CD4-positive, alpha-beta T cell treated with Interleukin-10 for 1 hour (primary cell): Measurements from ENCODE around the gene GATAD2A.

Source experiments
- DNase-seq: peaks from one replicate; pipeline ENCODE4 v3.0.0-alpha.2; 2020

Gene GATAD2A

DNA sequence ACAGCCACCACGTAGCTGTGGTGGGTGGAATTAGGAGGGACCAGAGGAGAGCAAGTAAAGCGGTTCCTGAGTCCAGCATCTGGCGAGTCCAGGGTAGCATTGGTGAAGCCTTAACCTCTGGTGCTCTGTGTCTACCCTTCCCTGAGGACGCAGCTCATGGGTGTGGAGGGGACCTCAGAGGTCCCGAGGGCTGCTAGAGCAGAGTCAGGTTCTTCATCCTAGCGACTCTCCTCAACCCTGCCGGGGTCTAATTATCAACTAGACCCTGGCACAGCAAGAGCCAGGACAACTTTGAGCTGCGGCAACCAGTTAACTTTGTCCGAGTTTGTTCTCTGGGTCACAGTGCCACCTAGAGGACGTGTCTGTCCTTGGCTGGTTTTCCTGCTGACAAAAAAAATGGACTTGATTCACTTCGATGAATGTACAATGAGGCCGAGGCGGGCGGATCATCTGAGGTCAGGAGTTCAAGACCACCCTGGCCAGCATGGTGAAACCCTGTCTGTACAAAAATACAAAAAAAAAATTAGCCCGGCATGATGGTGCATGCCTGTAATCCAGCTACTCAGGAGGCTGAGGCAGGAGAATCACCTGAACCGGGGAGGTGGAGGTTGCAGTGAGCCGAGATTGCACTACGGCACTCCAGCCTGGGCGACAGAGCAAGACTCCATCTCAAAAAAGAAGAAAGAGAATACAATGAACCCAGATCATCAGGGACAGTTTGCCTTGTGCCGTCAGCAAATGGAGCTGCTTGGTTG is 84.9 kb downstream of the GATAD2A start:
- peak; percentile 89 for DNase-seq

DNA sequence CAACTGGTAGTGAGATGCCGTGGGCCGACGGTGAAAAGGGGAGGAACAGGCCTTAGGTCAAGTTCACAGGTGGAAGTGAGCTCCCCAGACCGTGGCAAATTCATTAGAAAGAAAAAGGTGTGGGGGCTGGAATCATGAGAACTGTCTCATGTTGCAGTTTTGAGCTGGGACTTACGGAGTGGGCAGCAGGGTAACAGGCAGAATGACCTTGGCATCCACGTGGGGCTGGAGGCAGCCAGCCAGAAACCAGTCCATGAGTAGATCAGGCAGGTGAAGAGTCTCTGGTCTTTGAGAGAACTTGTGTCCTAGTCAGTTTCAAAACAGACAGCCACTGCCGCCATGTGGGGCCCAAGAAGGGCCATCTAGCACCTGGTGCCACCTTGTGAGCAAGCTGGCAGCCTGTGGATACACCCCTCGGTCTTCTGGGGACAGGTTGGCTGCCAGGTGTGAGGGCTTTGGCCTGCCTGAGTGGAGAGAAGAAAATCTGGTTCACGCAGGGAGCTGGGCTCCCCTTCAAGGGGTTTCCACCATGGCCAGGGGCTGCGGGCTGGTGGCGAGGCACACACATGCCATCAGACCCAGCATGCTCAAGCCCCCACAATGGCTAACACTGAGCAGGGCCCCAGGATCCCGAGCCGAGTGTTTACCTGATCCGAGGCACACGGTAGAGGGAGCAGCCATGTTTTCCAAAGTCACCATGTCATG is 86.0 kb downstream of the GATAD2A start:
- no peak for DNase-seq

DNA sequence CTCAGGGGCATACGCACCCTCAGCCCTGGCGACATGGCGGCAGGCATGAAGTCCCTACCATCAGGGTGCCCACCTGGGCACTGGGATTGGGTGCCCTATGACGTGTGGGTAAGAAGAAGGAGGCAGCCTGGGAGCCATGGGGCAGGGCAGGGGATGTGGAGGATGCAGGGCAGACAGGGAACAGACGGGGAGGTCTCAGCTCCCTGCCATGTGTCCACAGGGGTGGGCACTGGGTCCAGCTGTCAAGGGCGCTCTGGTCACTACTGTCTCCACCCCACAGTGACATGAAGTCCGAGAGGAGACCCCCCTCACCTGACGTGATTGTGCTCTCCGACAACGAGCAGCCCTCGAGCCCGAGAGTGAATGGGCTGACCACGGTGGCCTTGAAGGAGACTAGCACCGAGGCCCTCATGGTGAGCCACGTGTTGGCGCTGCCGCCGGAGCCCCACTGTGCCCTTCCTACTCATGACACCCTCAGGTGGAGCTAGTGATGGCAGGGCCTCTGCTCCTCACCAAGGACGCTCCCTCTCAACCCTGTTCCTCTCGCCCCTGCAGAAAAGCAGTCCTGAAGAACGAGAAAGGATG is 86.6 kb downstream of the GATAD2A start:
- no peak for DNase-seq

DNA sequence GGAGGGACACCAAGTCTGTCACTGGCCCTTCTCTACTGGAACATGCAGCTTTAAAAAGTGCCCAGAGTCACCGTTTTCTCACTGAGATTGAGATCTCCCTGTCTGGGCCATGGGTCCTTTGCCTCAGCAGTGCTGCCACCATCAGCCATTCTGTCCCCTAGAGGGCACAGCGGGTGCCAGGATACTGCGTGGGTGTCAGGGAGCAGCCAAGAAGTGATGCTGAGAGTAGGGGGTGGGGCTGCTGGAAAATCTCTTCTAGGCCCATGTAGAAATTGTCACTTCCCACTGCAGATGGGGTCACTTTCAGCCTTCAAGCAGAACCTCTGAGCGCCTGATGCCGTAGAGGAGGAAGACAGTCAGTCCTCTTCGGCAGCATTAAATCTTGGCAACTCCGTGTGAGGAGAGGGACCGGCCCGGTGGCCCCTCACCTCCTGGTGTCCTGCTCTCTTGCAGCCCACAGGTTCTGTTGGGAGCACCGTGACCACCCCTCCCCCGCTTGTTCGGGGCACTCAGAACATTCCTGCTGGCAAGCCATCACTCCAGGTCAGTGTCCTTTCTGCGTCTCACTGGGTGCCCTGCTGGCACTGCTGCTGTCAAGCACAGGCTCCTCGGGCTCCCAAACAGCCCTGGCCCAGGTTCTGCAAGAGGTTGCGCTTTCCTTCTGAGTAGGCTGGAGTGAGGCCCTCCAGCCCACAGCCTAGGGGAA is 88.5 kb downstream of the GATAD2A start:
- no peak for DNase-seq

DNA sequence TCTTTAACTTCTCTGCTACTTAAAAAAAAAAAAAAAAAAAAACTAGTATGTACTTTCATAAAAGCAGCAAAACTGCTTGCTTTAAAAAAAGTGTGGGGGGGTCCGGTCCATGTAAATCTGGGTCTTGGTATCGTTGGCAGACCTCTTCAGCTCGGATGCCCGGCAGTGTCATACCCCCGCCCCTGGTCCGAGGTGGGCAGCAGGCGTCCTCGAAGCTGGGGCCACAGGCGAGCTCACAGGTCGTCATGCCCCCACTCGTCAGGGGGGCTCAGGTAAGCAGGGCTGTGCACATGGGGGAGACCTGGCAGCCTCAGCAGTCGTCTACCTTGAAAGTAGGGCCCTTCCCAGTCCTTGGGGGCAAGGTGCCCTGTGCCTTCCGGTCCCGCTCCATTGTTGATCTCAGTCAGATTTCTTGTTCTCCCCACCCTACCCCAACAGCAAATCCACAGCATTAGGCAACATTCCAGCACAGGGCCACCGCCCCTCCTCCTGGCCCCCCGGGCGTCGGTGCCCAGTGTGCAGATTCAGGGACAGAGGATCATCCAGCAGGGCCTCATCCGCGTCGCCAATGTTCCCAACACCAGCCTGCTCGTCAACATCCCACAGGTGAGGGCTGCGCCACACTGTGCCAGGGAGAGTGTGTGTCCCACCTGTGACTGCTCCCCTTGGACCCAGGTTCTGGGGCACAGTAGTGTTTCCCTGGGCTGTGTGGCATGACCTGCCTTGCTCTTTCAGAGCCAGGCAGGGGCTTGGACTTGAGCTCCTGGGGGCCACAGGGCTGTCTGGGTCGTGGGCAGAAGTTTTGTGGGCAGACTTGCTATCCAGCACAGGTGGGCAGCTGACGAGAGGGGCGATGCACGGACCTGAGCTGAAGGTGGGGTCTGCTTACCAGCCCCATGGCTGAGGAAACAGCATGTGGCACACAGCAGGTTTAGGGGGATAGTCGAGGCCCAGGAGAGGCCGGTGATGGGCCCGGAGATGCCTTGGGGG is 90.4 kb downstream of the GATAD2A start:
- no peak for DNase-seq

DNA sequence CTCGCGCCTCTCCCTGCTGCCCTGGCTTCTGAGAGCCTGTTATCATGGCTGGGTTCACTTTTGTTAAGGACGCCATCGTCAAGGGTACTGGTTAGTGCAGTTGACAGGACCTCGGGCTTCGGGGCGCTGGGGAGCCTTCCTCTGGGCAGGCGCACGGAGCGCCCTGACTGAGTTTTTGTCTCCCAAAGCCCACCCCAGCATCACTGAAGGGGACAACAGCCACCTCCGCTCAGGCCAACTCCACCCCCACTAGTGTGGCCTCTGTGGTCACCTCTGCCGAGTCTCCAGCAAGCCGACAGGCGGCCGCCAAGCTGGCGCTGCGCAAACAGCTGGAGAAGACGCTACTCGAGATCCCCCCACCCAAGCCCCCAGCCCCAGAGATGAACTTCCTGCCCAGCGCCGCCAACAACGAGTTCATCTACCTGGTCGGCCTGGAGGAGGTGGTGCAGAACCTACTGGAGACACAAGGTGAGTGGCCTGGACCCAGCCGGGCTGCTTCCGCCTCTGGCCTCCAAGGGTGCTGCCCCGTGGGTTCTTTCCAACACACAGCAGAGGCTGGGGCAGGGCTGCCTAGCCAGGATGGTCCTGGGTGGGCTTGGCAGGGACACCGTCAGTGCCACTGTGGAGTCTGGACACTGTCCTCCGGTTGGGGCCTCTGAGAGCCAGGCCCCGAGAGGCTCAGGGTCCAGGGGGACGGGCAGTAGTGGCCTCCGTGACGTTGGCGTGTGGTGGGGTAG is 92.9 kb downstream of the GATAD2A start:
- DNase-seq, result no peak

DNA sequence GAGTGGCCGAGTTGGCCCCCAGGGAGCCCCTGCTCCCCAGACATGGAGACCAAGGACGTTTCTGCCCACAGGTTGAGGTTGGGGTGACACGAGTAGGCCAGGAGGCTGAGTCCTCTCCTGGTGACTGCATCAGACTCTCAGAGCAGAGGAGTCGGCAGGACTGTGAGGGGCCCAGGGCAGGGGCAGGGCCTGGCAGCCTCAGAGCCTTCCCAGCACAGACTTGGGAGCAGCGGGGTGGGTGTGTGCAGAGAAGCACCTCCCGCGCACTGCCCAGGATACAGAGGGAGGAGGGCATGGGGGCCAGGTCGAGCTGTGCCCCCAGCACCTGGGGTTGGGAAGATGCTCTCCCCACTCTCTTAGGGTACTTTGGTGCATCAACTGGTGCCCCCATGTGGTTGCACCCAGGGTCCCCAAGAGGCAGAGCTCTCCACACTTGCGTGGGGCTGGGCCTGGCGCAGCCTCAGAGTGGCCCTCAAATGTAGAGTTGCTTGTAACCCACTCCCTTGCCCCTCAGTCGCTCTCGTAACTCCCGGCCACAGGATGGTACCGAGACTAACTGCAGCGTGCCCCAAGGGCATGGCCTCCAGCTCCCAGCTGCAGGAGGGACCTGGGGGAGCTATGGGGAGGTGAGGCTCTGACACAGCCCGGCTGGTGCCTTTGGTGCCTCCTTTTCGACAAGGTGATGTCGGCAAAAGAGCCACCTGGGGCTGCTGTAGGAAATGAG is 94.0 kb downstream of the GATAD2A start:
- no peak for DNase-seq

DNA sequence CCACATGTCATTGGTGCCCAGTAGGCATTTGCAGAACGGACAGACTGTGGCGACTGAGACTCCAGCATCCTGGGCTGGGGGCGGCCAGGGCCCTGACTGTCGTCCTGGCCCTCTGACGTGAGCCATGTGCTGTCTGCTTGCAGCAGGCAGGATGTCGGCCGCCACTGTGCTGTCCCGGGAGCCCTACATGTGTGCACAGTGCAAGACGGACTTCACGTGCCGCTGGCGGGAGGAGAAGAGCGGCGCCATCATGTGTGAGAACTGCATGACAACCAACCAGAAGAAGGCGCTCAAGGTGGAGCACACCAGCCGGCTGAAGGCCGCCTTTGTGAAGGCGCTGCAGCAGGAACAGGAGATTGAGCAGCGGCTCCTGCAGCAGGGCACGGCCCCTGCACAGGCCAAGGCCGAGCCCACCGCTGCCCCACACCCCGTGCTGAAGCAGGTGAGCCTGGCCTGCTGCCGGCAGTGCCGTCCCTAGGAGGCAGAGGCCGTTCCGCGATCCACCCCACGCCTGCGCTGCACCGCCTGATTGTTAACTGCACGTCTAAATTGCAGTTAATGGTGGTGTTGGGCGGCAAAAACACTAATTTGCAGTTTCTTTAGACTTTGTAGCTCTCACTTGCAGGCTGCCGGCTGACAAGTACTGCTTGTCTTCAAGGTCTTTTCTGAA is 95.6 kb downstream of the GATAD2A start:
- no peak for DNase-seq

DNA sequence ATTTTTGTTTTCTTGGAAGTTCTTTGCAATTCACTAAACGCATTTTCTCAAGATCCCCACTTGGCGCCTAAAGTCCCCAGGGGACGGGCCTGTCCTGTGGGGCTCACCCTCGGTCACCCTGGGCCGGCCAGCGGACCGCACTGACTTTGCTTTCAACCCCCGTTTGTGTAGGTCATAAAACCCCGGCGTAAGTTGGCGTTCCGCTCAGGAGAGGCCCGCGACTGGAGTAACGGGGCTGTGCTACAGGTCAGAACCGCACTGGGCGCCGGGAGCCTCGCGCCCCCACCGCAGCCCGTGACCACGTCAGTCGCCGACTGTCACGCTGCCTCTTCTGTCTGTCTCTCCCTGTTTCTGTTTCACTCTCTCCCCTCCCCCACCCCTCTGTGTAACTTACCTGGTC is 96.3 kb downstream of the GATAD2A start:
- no peak for DNase-seq

DNA sequence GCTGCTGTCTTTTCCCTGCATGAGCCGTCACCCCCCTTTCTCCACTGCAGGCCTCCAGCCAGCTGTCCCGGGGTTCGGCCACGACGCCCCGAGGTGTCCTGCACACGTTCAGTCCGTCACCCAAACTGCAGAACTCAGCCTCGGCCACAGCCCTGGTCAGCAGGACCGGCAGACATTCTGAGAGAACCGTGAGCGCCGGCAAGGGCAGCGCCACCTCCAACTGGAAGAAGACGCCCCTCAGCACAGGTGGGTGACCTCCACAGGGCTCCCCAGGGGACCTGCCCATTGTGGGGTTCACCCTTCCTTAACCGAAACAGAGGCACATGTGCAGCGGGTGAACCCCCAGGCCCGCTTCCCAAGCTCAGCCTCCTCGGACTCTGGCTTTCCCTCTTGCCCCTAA is 96.8 kb downstream of the GATAD2A start:
- DNase-seq, result no peak

DNA sequence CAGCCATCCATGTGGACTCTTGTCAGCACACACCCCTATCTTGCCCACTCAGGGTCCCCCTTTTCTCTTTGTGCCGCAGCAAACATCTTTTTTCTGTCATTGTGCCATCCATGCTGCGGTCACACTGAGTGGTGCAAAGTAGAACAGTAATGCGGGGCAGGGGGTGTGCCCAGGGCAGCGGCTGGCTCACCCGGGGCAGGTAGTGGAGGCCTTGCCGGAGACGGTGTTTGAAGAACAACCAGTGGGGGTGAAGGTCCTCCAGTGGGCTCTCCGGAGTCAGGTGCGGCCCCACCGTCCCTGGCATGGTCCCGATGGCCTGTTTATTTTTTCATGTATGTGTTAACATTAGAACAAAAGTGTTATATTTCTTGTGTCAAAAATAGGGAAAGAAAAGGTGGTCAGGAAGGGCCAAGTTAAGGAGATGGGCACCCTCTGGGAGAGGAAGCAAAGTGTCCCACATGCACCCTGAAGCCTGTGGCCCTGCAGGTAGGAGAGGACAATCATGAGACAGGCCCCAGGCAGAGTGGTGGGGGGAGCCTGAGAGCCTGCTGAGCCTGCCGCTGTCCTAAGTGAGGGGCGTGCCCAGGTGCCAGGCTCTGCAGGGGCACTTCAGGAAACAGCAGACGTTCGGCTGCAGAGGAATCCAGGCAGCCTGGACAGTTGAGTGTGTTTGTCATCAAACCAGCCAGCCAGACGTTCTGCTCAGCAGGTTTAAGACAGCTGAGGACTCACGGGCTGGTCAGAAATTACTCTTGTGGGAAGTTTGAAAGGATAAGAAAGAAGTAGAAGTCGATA is 97.5 kb downstream of the GATAD2A start:
- no peak for DNase-seq

DNA sequence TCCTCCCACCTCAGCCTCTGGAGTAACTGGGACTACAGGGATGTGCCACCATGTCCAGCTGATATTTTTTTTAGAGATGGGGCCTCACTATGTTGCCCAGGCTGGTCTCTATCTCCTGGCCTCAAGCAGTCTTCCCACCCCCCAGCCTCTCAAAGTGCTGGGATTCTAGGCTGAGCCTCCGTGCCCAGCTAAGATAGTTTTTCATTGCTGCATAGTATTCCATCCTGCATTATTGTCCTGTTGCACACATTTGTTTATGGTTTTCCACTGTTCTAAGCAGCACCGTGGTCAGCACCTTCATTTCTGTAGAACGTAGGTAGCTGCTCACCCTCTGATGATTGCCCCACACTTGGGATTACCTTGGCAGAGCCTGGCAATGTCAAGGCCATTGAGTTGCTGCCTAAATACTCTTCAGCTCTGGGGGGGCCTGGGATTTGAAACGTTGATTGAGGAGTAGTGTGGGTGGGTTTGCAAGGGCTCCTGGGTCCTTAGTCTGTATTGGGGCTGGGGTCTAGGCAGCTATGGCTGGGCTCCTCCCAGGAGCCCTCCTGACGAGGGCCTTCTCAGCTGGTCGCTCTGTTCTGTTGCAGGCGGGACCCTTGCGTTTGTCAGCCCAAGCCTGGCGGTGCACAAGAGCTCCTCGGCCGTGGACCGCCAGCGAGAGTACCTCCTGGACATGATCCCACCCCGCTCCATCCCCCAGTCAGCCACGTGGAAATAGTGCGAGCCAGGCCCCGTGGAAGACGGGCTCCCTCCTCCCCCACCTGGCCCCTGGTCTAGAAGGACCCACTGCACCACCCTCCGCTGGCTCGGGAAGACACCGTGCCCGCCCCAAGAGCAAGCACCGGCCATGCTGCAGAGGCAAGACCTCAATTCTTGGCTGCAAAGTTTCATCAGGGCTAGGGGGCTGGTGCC is 99.5 kb downstream of the GATAD2A start:
- DNase-seq, result no peak

DNA sequence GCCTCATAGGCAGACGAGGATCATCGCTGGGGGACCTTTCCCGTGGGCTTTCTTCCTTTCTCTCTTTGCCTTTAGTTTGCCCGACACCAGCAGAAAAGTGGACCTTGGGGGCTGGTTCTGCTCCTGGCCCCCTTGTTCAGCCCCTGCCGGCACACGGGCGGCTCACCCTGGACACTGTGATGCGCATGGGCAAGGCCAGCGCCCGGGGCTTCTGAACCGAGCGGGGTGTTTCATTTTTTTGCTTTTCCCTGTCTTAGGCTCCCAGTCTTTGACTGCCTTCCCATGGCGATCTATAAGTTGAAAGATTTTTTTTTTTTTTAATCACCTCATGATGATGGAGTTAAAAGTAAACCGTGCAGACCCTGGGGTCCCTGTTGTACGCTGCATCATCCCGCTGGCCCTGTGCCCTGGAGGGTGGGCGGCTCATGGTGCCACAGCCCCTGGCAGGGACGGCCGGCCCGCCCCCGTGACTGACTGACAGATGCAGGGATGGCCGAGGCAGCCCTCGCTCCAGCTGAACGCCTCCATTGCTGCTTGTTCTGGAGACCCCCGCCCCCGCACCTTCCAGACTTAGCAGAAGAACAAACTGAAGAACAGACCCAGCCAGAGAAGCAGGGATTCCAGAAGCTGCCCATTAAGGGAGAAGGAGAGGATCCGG is 100.3 kb downstream of the GATAD2A start:
- no peak for DNase-seq

DNA sequence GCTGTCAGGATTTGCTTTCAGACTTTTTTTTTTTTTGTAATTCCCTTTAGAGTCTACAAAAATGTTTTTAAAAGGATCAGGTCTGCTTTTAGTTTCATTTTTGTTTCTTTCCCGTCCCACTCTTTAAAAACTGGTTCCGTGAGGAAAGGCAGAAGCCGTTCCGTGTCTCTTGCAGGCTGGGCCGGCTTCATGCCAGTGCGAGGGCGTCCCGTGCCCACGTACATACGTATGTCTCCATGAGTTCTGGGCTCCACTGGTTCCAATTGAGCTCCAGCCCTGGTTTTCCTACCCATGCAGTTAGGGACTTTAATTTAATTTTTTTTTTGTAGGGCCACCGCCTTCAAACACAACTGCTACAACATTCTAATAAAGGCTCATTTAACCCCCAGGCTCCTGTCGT is 101.1 kb downstream of the GATAD2A start:
- no peak for DNase-seq

DNA sequence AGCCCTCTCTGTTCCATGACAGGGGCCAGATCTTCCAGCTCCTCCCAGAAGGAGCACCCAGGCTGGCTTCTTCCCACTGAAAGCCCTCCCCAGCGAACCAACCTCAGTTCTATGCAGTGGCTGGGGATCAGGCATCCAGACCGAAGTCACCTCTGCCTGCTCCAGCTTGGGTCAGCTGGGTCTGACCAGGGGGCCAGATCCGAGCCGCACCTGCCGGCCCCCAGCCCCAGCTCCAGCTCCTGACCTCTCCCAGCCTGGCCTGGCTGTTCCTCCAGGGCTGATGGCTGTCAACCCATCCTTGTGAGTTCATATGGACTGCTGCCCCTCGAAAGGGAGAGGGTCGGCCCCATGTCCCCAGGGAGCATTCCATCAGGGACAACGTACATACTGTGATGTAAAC is 101.9 kb downstream of the GATAD2A start:
- no peak for DNase-seq

DNA sequence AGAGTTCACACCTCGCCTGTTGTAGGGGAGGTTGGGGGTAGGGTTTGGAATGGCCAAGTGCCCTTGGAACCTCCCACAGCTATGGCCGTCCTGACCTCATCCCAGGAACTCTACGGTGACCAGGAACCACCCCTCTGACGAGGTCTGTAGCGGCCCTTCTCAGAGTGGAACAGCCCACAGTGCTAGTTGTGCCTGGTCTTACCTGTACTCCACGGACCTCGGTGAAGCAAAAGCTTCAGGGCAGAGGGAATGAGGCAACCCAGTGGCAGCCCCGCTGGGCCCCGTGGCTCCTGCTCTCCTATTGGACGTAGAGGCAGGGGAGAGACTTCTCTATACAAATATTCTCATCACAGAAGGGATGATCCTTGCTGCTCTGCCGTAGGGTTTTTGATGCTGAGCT is 102.7 kb downstream of the GATAD2A start:
- DNase-seq, result no peak

DNA sequence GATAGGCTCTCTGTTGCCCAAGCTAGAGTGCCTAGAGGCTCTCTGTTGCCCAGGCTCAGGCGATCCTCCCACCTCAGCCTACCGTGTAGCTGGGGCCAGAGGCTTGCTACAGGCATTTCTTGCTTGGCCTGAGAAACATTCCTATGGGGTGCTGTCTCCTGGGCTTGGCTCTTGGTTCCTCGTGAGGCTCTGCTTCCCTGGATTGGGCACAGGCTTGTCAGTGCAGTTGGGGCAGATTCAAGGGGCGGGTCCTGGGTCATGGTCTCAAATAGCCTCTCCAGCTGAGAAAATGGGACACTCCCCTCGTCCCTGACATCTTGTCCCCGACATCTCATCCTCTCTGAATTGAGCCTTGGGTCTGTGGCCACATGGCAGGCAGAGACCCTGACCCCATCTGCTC is 105.0 kb downstream of the GATAD2A start:
- DNase-seq, result no peak

DNA sequence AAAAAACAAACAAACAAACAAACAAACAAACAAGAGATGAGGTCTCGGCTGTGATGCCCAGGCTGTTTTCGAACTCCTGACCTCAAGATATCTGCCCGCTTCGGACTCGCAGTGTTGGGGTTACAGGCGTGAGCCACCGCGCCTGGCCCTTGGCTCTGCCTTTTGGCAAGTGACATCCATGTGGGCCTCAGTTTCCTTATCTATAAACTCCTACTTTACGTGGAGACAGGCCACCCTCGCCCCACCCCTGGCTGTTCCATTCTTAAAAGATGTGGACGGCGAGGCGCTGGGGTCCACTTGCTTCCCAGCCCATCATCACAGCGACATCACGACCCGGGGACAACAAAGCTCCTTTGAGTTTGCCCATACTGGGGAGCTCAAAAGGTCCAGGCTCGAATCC is 108.2 kb downstream of the GATAD2A start:
- no peak for DNase-seq
